HepG2 (cell line): ENCODE measurements around the gene PTGR1. TPM values are rescaled to one million over a fixed set of nuclear protein-coding genes. Genes with fewer than 3 reads are reported as not detected.

ENCODE experiments used
- ATAC-seq: fragments of 200-7000 bp; cut with Tn5 transposase; 3 replicates; pipeline ENCODE4 v1.9.1; 2020; ENCODE audit warnings: mild to moderate bottlenecking, moderate library complexity
- BruUV-seq: library from RNA; stranded (reverse); fragments of 400-500 nt; replicated peaks from 2 replicates; lab custom pipeline; 2021; lab: Mats Ljungman, UMichigan
- CTCF ChIA-PET: fragments of 300-600 bp; formaldehyde crosslinking; extraction: SDS; loops from one replicate; lab custom pipeline; 2021; ENCODE audit warnings: low total read pairs, inconsistent platforms, low intra/inter-chr PET ratio; lab: Yijun Ruan, JAX
- POLR2A ChIA-PET: fragments of 350-600 bp; sonication (Branson Sonifier 250); formaldehyde crosslinking; loops from one replicate; lab custom pipeline; 2020; ENCODE audit warnings: antibody characterized with exemption, inconsistent platforms; lab: Yijun Ruan, JAX
- DNase-seq: peaks from one replicate; pipeline ENCODE4 v3.0.0-alpha.2; 2015; ENCODE audit warnings: low spot score
- FAIRE-seq: peaks from 3 replicates; lab custom pipeline; 2011; peaks lifted over from hg19 to GRCh38; lab: Jason Lieb, UNC
- H2AFZ ChIP-seq: one replicate; pipeline ENCODE4 v1.6.1; 2011; ENCODE audit warnings: low read length, inconsistent platforms
- H3K27ac ChIP-seq: fragments of 300-600 bp; 3 replicates; pipeline ENCODE4 v1.8.0; 2011; ENCODE audit warnings: mixed run types, mild to moderate bottlenecking, mixed read lengths, low read length, inconsistent platforms; ENCODE audit not compliant: insufficient read depth; ENCODE audit errors: extremely low read length
- H3K27me3 ChIP-seq, 2 experiments: fragments of 200-600 bp in 1 of 2; 2 replicates in 1 of 2; 3 replicates in 1 of 2; pipeline versions ENCODE4 v1.6.0 to v1.8.0; 2011; ENCODE audit warnings: low read length in 2 of 2, mild to moderate bottlenecking in 2 of 2, moderate library complexity in 2 of 2, inconsistent platforms in 1 of 2; ENCODE audit not compliant: insufficient read depth in 2 of 2, control insufficient read depth in 1 of 2
- H3K36me3 ChIP-seq, 2 experiments: fragments of 200-600 bp in 1 of 2; replicated peaks in 1 of 2; 2 replicates in 1 of 2; 3 replicates in 1 of 2; pipeline versions ENCODE4 v1.5.1 to v1.8.0; 2011; ENCODE audit warnings: low read length in 2 of 2, inconsistent platforms in 1 of 2; ENCODE audit not compliant: insufficient read depth in 2 of 2, control insufficient read depth in 1 of 2
- H3K4me1 ChIP-seq: 2 replicates; pipeline ENCODE4 v1.5.1; 2012; ENCODE audit warnings: low read length, inconsistent platforms; ENCODE audit not compliant: insufficient read depth
- H3K4me2 ChIP-seq: 2 replicates; pipeline ENCODE4 v1.6.0; 2011; ENCODE audit warnings: low read depth, low read length, inconsistent platforms
- H3K4me3 ChIP-seq, 3 experiments: fragments of 200-600 bp in 1 of 3; sonication (generic), shearing (Covaris generic) in 1 of 3; replicated peaks in 1 of 3; 2 replicates each; pipeline ENCODE4 v1.5.1; 2011 to 2016; ENCODE audit warnings: low read length in 3 of 3, inconsistent platforms in 2 of 3, low read depth in 2 of 3, mild to moderate bottlenecking in 2 of 3, control low read depth in 1 of 3, mixed read lengths in 1 of 3; ENCODE audit not compliant: insufficient read depth in 1 of 3
- H3K79me2 ChIP-seq: one replicate; pipeline ENCODE4 v1.6.1; 2011; ENCODE audit warnings: low read length, inconsistent platforms; ENCODE audit not compliant: insufficient read depth
- H3K9ac ChIP-seq: 2 replicates; pipeline ENCODE4 v1.6.0; 2011; ENCODE audit warnings: mild to moderate bottlenecking, low read depth, low read length, inconsistent platforms; ENCODE audit not compliant: insufficient read depth
- H3K9me3 ChIP-seq: 2 replicates; pipeline ENCODE4 v1.5.1; 2012; ENCODE audit warnings: mild to moderate bottlenecking, low read length
- H4K20me1 ChIP-seq: 2 replicates; pipeline ENCODE4 v1.6.0; 2011; ENCODE audit warnings: inconsistent platforms, mild to moderate bottlenecking, low read length, moderate library complexity; ENCODE audit not compliant: insufficient read depth
- ARID5B ChIP-seq: IDR thresholded peaks from 2 replicates; pipeline ENCODE4 v1.4.0; 2020; ENCODE audit warnings: mild to moderate bottlenecking, missing genetic modification reagents
- DNMT1 ChIP-seq: sonication (generic); formaldehyde crosslinking; IDR thresholded peaks from 2 replicates; pipeline ENCODE4 v1.5.1; 2020; ENCODE audit warnings: mild to moderate bottlenecking, missing genetic modification reagents
- FOSL2 ChIP-seq: sonication (generic); formaldehyde crosslinking; IDR thresholded peaks from 2 replicates; pipeline ENCODE4 v1.4.0; 2020; ENCODE audit warnings: missing genetic modification reagents
- MEIS1 ChIP-seq: sonication (generic); formaldehyde crosslinking; IDR thresholded peaks from 2 replicates; pipeline ENCODE4 v1.9.0; 2021; ENCODE audit warnings: mild to moderate bottlenecking, missing genetic modification reagents, moderate library complexity, borderline replicate concordance
- MEIS2 ChIP-seq: sonication (generic); formaldehyde crosslinking; IDR thresholded peaks from 2 replicates; pipeline ENCODE4 v1.9.0; 2021; ENCODE audit warnings: mild to moderate bottlenecking, missing genetic modification reagents
- RELA ChIP-seq: sonication (generic); formaldehyde crosslinking; IDR thresholded peaks from 2 replicates; pipeline ENCODE4 v1.4.0; 2020; ENCODE audit warnings: missing genetic modification reagents
- SP2 ChIP-seq: sonication (generic); formaldehyde crosslinking; IDR thresholded peaks from 2 replicates; pipeline ENCODE4 v1.5.1; 2020; ENCODE audit warnings: mild to moderate bottlenecking, missing genetic modification reagents
- TBP ChIP-seq: sonication (generic); formaldehyde crosslinking; IDR thresholded peaks from 2 replicates; pipeline ENCODE4 v1.5.0; 2020; ENCODE audit warnings: missing genetic modification reagents
- TBX2 ChIP-seq: sonication (generic); formaldehyde crosslinking; IDR thresholded peaks from 2 replicates; pipeline ENCODE4 v1.5.0; 2020; ENCODE audit warnings: missing genetic modification reagents, mild to moderate bottlenecking, borderline replicate concordance
- TGIF2 ChIP-seq: IDR thresholded peaks from 2 replicates; pipeline ENCODE4 v1.6.1; 2016; ENCODE audit warnings: control low read depth, missing compliant biosample characterization
- ZNF614 ChIP-seq: IDR thresholded peaks from 2 replicates; pipeline ENCODE4 v1.6.1; 2018; ENCODE audit warnings: missing biosample characterization, missing genetic modification reagents, inconsistent platforms, borderline replicate concordance
- WGBS: methylation state at CpG from one replicate; pipeline ENCODE4 v1.1.6; 2017; ENCODE audit warnings: low lambda C conversion rate; 5-methylcytosine and 5-hydroxymethylcytosine counted together
- in situ Hi-C: cut with HindIII; loops from 2 replicates; pipeline ENCODE4 v1.10.0; 2017; ENCODE audit warnings: low pct_unique_long_range_greater_than_20kb; ENCODE audit not compliant: extremely low pct_ligation_motif_present
- intact Hi-C: fragments of 100-400 bp; cut with micrococcal nuclease; formaldehyde crosslinking; loops from one replicate; pipeline ENCODE4 v1.10.0; 2022; ENCODE audit not compliant: unreplicated experiment
- polyA plus RNA-seq, 8 experiments: library from polyadenylated mRNA; depleted of rRNA in 3 of 8; stranded (reverse) in 7 of 8; unstranded in 1 of 8; fragments of >200 nt; fragmentation: Illumina TruSeq in 4 of 8; extraction: Trizol in 4 of 8; gene quantifications; 2 replicates each; pipeline versions ENCODE4 v1.2.1 to v1.2.3, GENCODE V29; 2011 to 2016; ENCODE audit warnings: low read depth in 4 of 8, missing spikeins in 1 of 8, mixed read lengths in 1 of 8; ENCODE audit not compliant: insufficient read depth in 1 of 8
- total RNA-seq, 5 experiments: library from RNA; depleted of rRNA; stranded (reverse); fragments of >200 nt; fragmentation: Illumina TruSeq; extraction: Trizol; gene quantifications; 2 replicates each; pipeline ENCODE4 v1.2.3, GENCODE V29; 2016; ENCODE audit warnings: low read depth in 1 of 5
- TF ChIP-seq, protein P1 (sequence below): sonication (generic); formaldehyde crosslinking; IDR thresholded peaks from 2 replicates; pipeline ENCODE4 v1.5.0; 2020; ENCODE audit warnings: mild to moderate bottlenecking, missing genetic modification reagents
- TF ChIP-seq, protein P2 (sequence below): sonication (generic); formaldehyde crosslinking; IDR thresholded peaks from 2 replicates; pipeline ENCODE4 v1.5.0; 2020; ENCODE audit warnings: mild to moderate bottlenecking, missing genetic modification reagents, borderline replicate concordance

The PTGR1 gene
- total and polyA plus RNA-seq, 2 of the 13 experiments (the other 11 are each of a cell fraction or from before 2014, with no cell fraction given) = 6.0 to 15.8 TPM

- WGBS = 2% methylated on average over 7 of the region's 7 CpGs
- Histone ChIP-seq H3K4me1 (peaks cover 25% of the 10 kb centered on the region), H3K4me3 (peak overlapping the region; percentile 12 to 63 (median 24); a peak in 5 of 6 replicates), H3K9me3 (no peaks in the 10 kb centered on the region), H3K9ac (peak overlapping the region; percentile 49; the same call in 1 of the 2 replicates), H3K79me2 (peaks cover 11% of the 10 kb centered on the region), H3K27me3 (no peaks in the 10 kb centered on the region; a peak in 1 of 5 replicates), H3K4me2 (peak overlapping the region; percentile 91), H4K20me1 (no peaks in the 10 kb centered on the region), H3K36me3 (no peaks in the 10 kb centered on the region), H3K27ac (peak overlapping the region; percentile 64), H2AFZ (no peak overlapping the region)
- in situ Hi-C loops (no loop called here), intact Hi-C loops (loop anchor here (2.0 kb wide), 1 partner anchor 29 kb away; the partner anchor contains the start of gene PTGR1)
- ChIA-PET CTCF (no interaction called here), POLR2A (interaction anchor here (1.1 kb wide), 2 partner anchors 23 to 29 kb away, joined by 4 to 7 read pairs; no protein-coding TSS in a partner anchor)
- DNase-seq (peak; percentile 37), ATAC-seq (peak; percentile 3; the same call in 2 of the 3 replicates), FAIRE-seq (no peak)
- no TSS peak for BruUV-seq
- TF ChIP-seq, protein P1, sequence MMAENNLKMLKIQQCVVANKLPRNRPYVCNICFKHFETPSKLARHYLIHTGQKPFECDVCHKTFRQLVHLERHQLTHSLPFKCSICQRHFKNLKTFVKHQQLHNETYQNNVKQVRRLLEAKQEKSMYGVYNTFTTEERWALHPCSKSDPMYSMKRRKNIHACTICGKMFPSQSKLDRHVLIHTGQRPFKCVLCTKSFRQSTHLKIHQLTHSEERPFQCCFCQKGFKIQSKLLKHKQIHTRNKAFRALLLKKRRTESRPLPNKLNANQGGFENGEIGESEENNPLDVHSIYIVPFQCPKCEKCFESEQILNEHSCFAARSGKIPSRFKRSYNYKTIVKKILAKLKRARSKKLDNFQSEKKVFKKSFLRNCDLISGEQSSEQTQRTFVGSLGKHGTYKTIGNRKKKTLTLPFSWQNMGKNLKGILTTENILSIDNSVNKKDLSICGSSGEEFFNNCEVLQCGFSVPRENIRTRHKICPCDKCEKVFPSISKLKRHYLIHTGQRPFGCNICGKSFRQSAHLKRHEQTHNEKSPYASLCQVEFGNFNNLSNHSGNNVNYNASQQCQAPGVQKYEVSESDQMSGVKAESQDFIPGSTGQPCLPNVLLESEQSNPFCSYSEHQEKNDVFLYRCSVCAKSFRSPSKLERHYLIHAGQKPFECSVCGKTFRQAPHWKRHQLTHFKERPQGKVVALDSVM (CRISPR knock-in tag) = no peak
- TF ChIP-seq TGIF2 (CRISPR knock-in tag) = no peak
- no peak for TF ChIP-seq RELA (CRISPR knock-in tag)
- TF ChIP-seq TBP = no peak
- TF ChIP-seq MEIS1 (CRISPR knock-in tag) = no peak
- no peak for TF ChIP-seq TBX2 (CRISPR knock-in tag)
- no peak for TF ChIP-seq SP2 (CRISPR knock-in tag)
- TF ChIP-seq FOSL2 (CRISPR knock-in tag) = 0 out of 2 replicates have a peak, but pooled peaks have one; percentile 11
- TF ChIP-seq MEIS2 (CRISPR knock-in tag) = no peak
- TF ChIP-seq ARID5B (CRISPR knock-in tag) = peak; percentile 37; the same call in 1 of the 2 replicates
- no peak for TF ChIP-seq DNMT1
- TF ChIP-seq, protein P2, sequence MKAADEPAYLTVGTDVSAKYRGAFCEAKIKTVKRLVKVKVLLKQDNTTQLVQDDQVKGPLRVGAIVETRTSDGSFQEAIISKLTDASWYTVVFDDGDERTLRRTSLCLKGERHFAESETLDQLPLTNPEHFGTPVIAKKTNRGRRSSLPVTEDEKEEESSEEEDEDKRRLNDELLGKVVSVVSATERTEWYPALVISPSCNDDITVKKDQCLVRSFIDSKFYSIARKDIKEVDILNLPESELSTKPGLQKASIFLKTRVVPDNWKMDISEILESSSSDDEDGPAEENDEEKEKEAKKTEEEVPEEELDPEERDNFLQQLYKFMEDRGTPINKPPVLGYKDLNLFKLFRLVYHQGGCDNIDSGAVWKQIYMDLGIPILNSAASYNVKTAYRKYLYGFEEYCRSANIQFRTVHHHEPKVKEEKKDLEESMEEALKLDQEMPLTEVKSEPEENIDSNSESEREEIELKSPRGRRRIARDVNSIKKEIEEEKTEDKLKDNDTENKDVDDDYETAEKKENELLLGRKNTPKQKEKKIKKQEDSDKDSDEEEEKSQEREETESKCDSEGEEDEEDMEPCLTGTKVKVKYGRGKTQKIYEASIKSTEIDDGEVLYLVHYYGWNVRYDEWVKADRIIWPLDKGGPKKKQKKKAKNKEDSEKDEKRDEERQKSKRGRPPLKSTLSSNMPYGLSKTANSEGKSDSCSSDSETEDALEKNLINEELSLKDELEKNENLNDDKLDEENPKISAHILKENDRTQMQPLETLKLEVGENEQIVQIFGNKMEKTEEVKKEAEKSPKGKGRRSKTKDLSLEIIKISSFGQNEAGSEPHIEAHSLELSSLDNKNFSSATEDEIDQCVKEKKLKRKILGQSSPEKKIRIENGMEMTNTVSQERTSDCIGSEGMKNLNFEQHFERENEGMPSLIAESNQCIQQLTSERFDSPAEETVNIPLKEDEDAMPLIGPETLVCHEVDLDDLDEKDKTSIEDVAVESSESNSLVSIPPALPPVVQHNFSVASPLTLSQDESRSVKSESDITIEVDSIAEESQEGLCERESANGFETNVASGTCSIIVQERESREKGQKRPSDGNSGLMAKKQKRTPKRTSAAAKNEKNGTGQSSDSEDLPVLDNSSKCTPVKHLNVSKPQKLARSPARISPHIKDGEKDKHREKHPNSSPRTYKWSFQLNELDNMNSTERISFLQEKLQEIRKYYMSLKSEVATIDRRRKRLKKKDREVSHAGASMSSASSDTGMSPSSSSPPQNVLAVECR (CRISPR knock-in tag) = no peak
- no peak for TF ChIP-seq ZNF614 (CRISPR knock-in tag)
These were observed 28.0 kb upstream of the PTGR1 start for GRCh38 chr9:111627260-111627963.
